22Rv1 (cell line): ENCODE data around the gene OR2H1.

Source experiments
- H3K27ac ChIP-seq: fragments of 450-650 bp; 2 replicates; pipeline ENCODE4 v1.5.1; 2017
- CTCF ChIP-seq: fragments of 450-650 bp; IDR thresholded peaks from 2 replicates; pipeline ENCODE4 v1.5.1; 2017; ENCODE audit warnings: mild to moderate bottlenecking
- ZFX ChIP-seq: fragments of 450-650 bp; IDR thresholded peaks from 2 replicates; pipeline ENCODE4 v1.6.1; 2017; ENCODE audit warnings: antibody characterized with exemption, borderline replicate concordance

The OR2H1 gene

GRCh38 chr6:29462022-29462421, 5.1 kb downstream of the OR2H1 start:
- H3K27ac ChIP-seq = no peak overlapping the region
- TF ChIP-seq ZFX (no peak), CTCF (no peak)

DNA sequence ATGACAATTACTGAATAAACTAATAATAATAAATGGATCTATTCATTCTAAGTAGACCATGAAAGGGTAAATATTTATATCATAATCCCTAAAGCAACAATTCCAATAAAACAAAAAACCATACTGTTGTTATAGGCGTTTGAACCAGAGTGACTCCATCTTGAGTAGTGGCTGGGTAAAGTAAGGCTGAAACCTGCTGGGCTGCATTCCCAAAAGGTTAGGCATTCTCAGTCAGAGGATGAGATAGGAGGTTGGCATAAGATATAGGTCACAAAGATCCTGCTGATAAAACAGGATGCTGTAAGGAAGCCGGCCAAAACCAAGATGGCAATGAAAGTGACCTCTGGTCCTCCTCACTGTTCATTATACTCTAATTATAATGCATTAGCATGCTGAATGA, 8.3 kb downstream of the OR2H1 start:
- no peak overlapping the region for H3K27ac ChIP-seq
- TF ChIP-seq ZFX (no peak), CTCF (no peak)

GRCh38 chr6:29465801-29466200, 8.8 kb downstream of the OR2H1 start:
- no peak for TF ChIP-seq CTCF
- H3K27ac ChIP-seq = no peak overlapping the region

DNA sequence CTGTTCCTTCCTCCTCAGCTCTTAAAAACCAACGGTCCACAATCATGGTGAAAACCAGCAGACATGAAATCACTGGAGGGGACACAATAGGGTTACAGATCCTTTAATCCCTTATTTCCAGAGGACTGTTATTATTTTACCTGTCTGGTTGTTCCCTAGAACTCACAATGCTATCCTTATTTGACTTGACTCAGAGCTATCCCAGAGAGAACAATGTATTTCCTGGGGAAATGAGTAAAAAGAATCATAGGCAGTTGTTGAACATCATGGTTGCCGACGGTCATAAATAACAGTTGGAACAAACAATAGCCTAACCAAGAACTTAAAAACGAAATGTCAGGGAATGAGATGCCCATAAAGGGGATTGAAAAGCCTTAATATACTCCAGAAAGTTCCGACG, 9.3 kb downstream of the OR2H1 start:
- TF ChIP-seq CTCF = no peak
- TF ChIP-seq ZFX = no peak
- H3K27ac ChIP-seq = no peak overlapping the region

DNA sequence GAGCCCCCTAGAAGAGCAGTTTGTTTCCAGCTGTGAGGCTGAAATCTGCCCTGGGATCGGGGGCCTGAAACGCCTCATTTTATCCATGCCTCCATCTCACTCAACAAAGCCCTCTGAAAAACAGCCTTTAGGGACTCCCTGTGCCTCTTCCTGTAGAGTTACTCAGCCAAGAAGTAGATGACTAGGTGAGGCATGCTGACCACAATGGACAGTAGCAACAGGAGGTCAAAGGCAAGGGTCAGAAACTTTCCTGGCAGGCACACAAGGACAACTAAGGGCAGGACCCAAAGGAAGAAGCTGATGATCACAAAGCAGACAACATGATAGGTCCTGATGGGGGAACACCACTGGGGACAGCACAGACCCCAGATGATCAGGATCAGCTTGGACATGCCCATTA, 18.0 kb downstream of the OR2H1 start:
- H3K27ac ChIP-seq = no peak overlapping the region
- TF ChIP-seq ZFX (no peak), CTCF (no peak)

DNA sequence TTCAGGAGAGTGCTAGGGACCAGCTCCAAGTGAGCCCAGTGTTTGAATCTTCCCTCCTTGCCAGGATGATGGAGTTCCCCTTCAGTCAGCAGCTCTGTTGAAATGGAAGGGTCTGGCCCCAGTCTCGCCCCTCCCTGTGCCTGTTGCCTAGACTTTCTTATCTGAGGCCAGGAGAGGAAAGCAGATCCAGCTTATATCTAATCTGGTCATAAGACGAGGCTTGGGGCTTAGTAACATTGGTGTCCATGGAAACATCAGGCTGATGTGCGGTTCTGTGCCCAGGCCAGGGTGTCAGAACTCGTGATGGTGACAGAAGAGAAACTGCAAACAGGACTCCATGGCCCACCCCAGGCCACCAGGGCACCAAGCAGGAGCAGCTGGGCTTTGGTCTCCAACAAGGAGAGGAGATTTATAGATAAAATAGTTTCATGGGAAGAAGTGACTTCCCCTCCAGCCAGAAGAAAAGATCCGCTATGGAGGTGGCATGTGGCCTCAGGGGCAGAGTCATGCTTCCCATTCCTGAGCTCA, 21.0 kb downstream of the OR2H1 start:
- no peak for TF ChIP-seq ZFX
- no peak for TF ChIP-seq CTCF
- no peak overlapping the region for H3K27ac ChIP-seq

- no peak overlapping the region for H3K27ac ChIP-seq
- TF ChIP-seq CTCF = no peak
- TF ChIP-seq ZFX = no peak
These were observed 21.8 kb downstream of the OR2H1 start for GRCh38 chr6:29478740-29479139.
